BLaER1 treated with 17β-estradiol and CSF1 and Interleukin-3, amounts not matched to agents 10 nM and 100 nM (cell line): ENCODE results near the gene EBPL.

Source experiments
- H3K27ac ChIP-seq, 11 experiments: shearing (Covaris generic); formaldehyde crosslinking; 2 replicates each; pipeline ENCODE4 v1.8.1; 2022
- H3K27me3 ChIP-seq, 11 experiments: shearing (Covaris generic); formaldehyde crosslinking; 2 replicates each; pipeline ENCODE4 v1.8.1; 2022
- H3K36me3 ChIP-seq, 11 experiments: shearing (Covaris generic); formaldehyde crosslinking; 2 replicates each; pipeline ENCODE4 v1.8.1; 2022
- H3K4me1 ChIP-seq, 10 experiments: shearing (Covaris generic); formaldehyde crosslinking; 2 replicates each; pipeline ENCODE4 v1.8.1; 2022
- H3K4me2 ChIP-seq, 11 experiments: shearing (Covaris generic); formaldehyde crosslinking; 2 replicates each; pipeline ENCODE4 v1.8.1; 2022
- H3K4me3 ChIP-seq, 10 experiments: shearing (Covaris generic); formaldehyde crosslinking; 2 replicates each; pipeline ENCODE4 v1.8.1; 2022
- H3K9ac ChIP-seq, 11 experiments: shearing (Covaris generic); formaldehyde crosslinking; 2 replicates each; pipeline ENCODE4 v1.8.1; 2022
- H3K9me3 ChIP-seq, 11 experiments: shearing (Covaris generic); formaldehyde crosslinking; replicated peaks in 1 of 11; 2 replicates each; pipeline ENCODE4 v1.8.1; 2022
- H4K20me1 ChIP-seq, 11 experiments: shearing (Covaris generic); formaldehyde crosslinking; 2 replicates each; pipeline ENCODE4 v1.8.1; 2022
- Cebpa-rat ChIP-seq, 11 experiments: shearing (Covaris generic); IDR thresholded peaks; 2 replicates each; pipeline ENCODE4 v1.8.1; 2022

Gene EBPL

GRCh38 chr13:49679246-49679645, 12.0 kb downstream of the EBPL start:
- Histone ChIP-seq H3K36me3 (peaks cover 12 to 92% (median 67%) of the 10 kb centered on the region in 11 experiments; a peak in 21 of 22 replicates), H3K27me3 (no peaks in the 10 kb centered on the region), H3K4me1 (peaks cover 0 to 13% (median 2%) of the 10 kb centered on the region in 10 experiments; a peak in 6 of 20 replicates), H3K4me2 (peak overlapping the region in 1 of 11 experiments; percentile 18; a peak in 1 of 22 replicates), H3K4me3 (no peak overlapping the region), H3K9ac (no peak overlapping the region), H3K9me3 (peaks cover 0 to 36% (median 24%) of the 10 kb centered on the region in 11 experiments; a peak in 18 of 22 replicates), H3K27ac (no peak overlapping the region), H4K20me1 (peaks cover 0 to 92% (median 40%) of the 10 kb centered on the region in 11 experiments; a peak in 15 of 22 replicates)
- TF ChIP-seq Cebpa-rat (IDR thresholded peaks at IDR 0.05), result no peak

DNA sequence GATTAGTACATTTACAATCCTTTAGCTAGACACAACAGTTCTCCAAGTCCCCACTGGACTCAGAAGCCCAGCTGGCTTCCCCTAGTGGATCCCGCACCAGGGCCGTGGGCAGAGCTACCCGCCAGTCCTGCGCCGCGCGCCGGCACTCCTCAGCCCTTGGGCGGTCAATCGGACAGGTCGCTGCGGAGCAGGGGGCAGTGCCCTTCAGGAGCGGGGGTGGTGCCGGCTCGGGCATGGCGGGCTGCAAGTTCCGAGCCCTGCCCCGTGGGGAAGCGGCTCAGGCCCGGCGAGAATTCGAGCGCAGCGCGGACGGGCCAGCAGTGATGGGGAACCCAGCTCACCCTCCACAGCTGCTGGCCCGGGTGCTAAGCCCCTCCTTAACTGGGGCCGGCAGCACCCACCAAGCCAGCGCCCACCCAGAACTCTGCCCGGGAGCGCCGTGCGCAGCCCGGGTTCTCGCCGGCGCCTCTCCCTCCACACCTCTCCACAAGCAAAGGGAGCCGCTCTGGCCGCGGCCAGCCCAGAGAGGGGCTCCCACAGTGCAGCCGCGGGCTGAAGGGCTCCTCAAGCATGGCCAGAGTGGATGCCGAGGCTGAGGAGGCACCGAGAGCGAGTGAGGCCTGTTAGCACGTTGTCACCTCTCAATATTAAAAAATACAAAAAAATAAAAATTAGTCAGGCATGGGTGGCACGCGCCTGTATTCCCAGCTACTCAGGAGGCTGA, 12.9 kb downstream of the EBPL start:
- Histone ChIP-seq H4K20me1 (peaks cover 0 to 84% (median 40%) of the 10 kb centered on the region in 11 experiments; a peak in 15 of 22 replicates), H3K4me3 (no peak overlapping the region), H3K9me3 (peaks cover 0 to 36% (median 24%) of the 10 kb centered on the region in 11 experiments; a peak in 18 of 22 replicates), H3K4me1 (peaks cover 0 to 13% (median 2%) of the 10 kb centered on the region in 10 experiments; a peak in 6 of 20 replicates), H3K4me2 (no peak overlapping the region), H3K36me3 (peaks cover 12 to 90% (median 63%) of the 10 kb centered on the region in 11 experiments; a peak in 21 of 22 replicates), H3K27ac (no peak overlapping the region), H3K27me3 (no peaks in the 10 kb centered on the region), H3K9ac (no peak overlapping the region)
- TF ChIP-seq Cebpa-rat (IDR thresholded peaks at IDR 0.05), result no peak

GRCh38 chr13:49676581-49677298, 14.5 kb downstream of the EBPL start:
- Histone ChIP-seq H3K4me1 (peaks cover 3 to 11% (median 5%) of the 10 kb centered on the region in 10 experiments; a peak in 18 of 20 replicates), H4K20me1 (peaks cover 0 to 81% (median 36%) of the 10 kb centered on the region in 11 experiments; a peak in 15 of 22 replicates), H3K4me2 (no peak overlapping the region), H3K36me3 (peaks cover 12 to 93% (median 56%) of the 10 kb centered on the region in 11 experiments; a peak in 21 of 22 replicates), H3K9me3 (peaks cover 0 to 36% (median 24%) of the 10 kb centered on the region in 11 experiments; a peak in 18 of 22 replicates), H3K4me3 (no peak overlapping the region), H3K27ac (no peak overlapping the region), H3K27me3 (no peaks in the 10 kb centered on the region), H3K9ac (no peak overlapping the region)
- no peak for TF ChIP-seq Cebpa-rat (IDR thresholded peaks at IDR 0.05)

DNA sequence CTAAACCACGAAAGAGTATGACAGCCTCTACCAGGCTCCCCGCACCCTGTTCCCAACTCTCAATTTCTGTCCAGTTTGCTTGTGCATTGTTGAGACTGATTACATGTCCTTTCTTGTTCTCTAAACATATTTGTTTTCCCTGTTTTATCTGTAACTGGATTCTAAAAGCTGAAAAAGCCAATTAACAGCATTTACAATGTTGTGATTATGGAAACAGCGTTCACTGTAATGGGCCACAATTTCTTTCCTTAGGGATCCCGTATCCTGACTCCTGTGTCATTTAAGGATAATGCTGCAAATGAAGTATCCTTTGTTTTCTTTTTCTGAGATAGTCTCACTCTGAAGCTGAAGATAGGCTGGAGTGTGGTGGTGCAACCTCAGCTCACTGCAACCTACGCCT, 20.5 kb downstream of the EBPL start:
- Histone ChIP-seq H4K20me1 (peaks cover 0 to 57% (median 27%) of the 10 kb centered on the region in 11 experiments; a peak in 12 of 22 replicates), H3K4me1 (peaks cover 6 to 26% (median 21%) of the 10 kb centered on the region in 10 experiments; a peak in 18 of 20 replicates), H3K4me3 (no peak overlapping the region), H3K27ac (peak overlapping the region in 2 of 11 experiments; percentile 14 to 23; a peak in 2 of 22 replicates), H3K36me3 (peaks cover 21 to 77% (median 50%) of the 10 kb centered on the region in 11 experiments), H3K9me3 (peaks cover 0 to 6% (median 0%) of the 10 kb centered on the region in 11 experiments; a peak in 3 of 22 replicates), H3K27me3 (no peaks in the 10 kb centered on the region), H3K9ac (peak overlapping the region in 2 of 11 experiments; percentile 28 to 35; a peak in 1 of 22 replicates), H3K4me2 (peak overlapping the region in 9 of 11 experiments; percentile 3 to 48 (median 41); a peak in 10 of 22 replicates)
- no peak for TF ChIP-seq Cebpa-rat (IDR thresholded peaks at IDR 0.05)

DNA sequence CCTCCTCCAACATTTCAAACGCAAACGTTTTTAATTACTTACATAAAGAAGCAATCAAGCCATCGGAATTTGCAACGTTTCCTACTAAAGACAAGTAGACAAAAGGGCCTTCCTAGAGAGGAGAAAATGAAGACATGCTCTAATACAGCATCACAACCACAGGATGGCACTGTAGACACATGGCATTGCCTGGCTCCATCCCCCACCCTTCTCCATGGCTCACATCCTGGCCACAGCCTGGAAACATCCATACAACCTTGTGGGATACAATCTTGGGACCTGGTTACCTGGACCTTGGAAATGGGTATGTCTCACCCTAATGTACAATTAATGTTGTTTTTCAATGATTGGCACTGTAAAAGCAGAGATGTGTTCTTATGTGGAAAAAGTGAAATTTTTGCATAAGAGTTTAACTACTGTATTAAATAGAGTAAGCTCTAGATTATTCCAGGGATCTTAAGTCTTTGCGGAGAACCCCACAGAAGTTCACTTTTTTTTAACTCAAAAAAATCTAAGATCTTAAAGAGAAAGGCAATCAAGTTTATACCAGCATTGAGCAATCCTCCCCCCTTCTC, 21.5 kb downstream of the EBPL start:
- no peak overlapping the region for H3K27ac ChIP-seq
- H3K27me3 ChIP-seq, result no peaks in the 10 kb centered on the region
- no peak for TF ChIP-seq Cebpa-rat (IDR thresholded peaks at IDR 0.05)
- H3K36me3 ChIP-seq, result peaks cover 26 to 76% (median 50%) of the 10 kb centered on the region in 11 experiments
- no peak overlapping the region for H3K9ac ChIP-seq
- peaks cover 6 to 26% (median 21%) of the 10 kb centered on the region in 10 experiments; a peak in 18 of 20 replicates for H3K4me1 ChIP-seq
- H3K4me2 ChIP-seq, result peak overlapping the region in 2 of 11 experiments; percentile 47 to 48; a peak in 2 of 22 replicates
- peaks cover 0 to 55% (median 27%) of the 10 kb centered on the region in 11 experiments; a peak in 12 of 22 replicates for H4K20me1 ChIP-seq
- no peaks in the 10 kb centered on the region; a peak in 2 of 22 replicates for H3K9me3 ChIP-seq
- no peak overlapping the region for H3K4me3 ChIP-seq

- no peak overlapping the region for H3K4me3 ChIP-seq
- no peak overlapping the region for H3K27ac ChIP-seq
Measured at GRCh38 chr13:49667773-49668172, 23.5 kb downstream of the EBPL start.

DNA sequence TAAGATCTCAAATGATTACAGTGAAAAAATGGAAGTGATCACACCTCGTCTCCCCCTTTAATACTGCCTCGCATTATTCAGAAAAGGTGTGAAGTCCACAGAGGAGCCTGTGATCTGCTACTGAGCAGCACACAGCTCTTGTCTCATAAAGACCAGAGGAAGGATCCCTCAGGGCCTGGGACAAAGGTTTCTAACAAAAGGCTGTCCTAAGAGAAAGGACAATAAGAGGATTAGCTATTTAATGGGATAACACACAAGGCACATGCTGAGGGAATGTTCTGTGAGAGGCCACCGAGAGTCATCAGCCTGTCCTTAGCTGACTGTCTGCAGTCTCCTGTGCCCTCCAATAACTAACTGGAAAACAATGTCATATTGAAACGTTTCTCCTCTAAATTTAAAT, 26.7 kb downstream of the EBPL start:
- Histone ChIP-seq H3K4me3 (no peak overlapping the region), H3K9ac (no peak overlapping the region), H3K4me1 (no peaks in the 10 kb centered on the region), H3K4me2 (no peak overlapping the region), H3K36me3 (peaks cover 58 to 98% (median 87%) of the 10 kb centered on the region in 11 experiments), H3K9me3 (no peaks in the 10 kb centered on the region), H3K27ac (no peak overlapping the region), H4K20me1 (peaks cover 0 to 14% (median 1%) of the 10 kb centered on the region in 11 experiments; a peak in 7 of 22 replicates), H3K27me3 (no peaks in the 10 kb centered on the region)
- TF ChIP-seq Cebpa-rat (IDR thresholded peaks at IDR 0.05), result no peak

More at GRCh38 chr13:49667773-49668172, 23.5 kb downstream of the EBPL start:
- H3K9ac ChIP-seq, result no peak overlapping the region
- H3K4me2 ChIP-seq, result no peak overlapping the region
- H3K36me3 ChIP-seq, result peaks cover 33 to 79% (median 58%) of the 10 kb centered on the region in 11 experiments
- no peak for TF ChIP-seq Cebpa-rat (IDR thresholded peaks at IDR 0.05)
- no peaks in the 10 kb centered on the region for H3K9me3 ChIP-seq
- peaks cover 0 to 41% (median 27%) of the 10 kb centered on the region in 11 experiments; a peak in 12 of 22 replicates for H4K20me1 ChIP-seq
- H3K4me1 ChIP-seq, result peaks cover 6 to 26% (median 21%) of the 10 kb centered on the region in 10 experiments; a peak in 18 of 20 replicates
- no peaks in the 10 kb centered on the region for H3K27me3 ChIP-seq

GRCh38 chr13:49657241-49657641, 34.0 kb downstream of the EBPL start:
- Histone ChIP-seq H3K4me3 (no peak overlapping the region), H3K4me1 (peaks cover 9 to 25% (median 19%) of the 10 kb centered on the region in 10 experiments; a peak in 19 of 20 replicates), H3K9ac (no peak overlapping the region), H3K27ac (no peak overlapping the region), H3K9me3 (no peaks in the 10 kb centered on the region), H3K27me3 (no peaks in the 10 kb centered on the region), H3K36me3 (peaks cover 27 to 69% (median 58%) of the 10 kb centered on the region in 11 experiments), H4K20me1 (no peaks in the 10 kb centered on the region; a peak in 2 of 22 replicates), H3K4me2 (no peak overlapping the region)
- no peak for TF ChIP-seq Cebpa-rat (IDR thresholded peaks at IDR 0.05)
